Body of pancreas (tissue), 4 donors: ENCODE data around the gene VPS26C.

Source experiments
- CTCF ChIP-seq, 7 experiments: fragments of 450-650 bp in 4 of 7; fragments of 200-600 bp in 3 of 7; sonication (generic) in 3 of 7; IDR thresholded peaks; one replicate each; pipeline ENCODE4 v1.5.1; 2016 to 2019; ENCODE audit warnings: antibody characterized with exemption in 7 of 7
- POLR2A ChIP-seq, 3 donors: fragments of 450-650 bp; IDR thresholded peaks; one replicate each; pipeline ENCODE4 v1.6.1; 2016; ENCODE audit warnings: antibody characterized with exemption in 3 of 3, mild to moderate bottlenecking in 2 of 3

DNA sequence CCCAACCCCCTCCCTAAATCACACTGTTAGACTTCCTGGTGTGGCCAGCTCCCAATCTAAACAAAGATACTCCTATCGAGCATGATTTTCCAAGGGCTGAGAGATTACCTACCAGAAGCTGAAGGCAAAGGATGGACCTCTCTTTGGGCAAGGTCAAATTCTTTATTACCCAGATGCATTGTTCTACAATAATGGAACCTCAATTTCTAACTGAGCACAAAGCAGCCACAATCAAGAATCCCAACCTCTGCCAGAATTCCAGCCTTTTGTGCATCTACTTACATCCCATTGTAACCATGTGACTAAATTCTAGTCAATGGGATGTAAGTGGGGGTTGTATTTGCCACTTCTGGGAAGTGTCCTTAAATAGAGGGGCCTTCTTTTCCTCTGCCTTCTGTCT, 24.9 kb upstream of the VPS26C start:
- TF ChIP-seq POLR2A (IDR thresholded peaks at IDR 0.05) (no peak), CTCF (IDR thresholded peaks at IDR 0.05) (no peak)
